GM10847 (cell line): ENCODE measurements around the gene ATXN1L.

Experiments
- POLR2A ChIP-seq: IDR thresholded peaks from 2 replicates; pipeline ENCODE4 v1.6.1; 2011; ENCODE audit not compliant: insufficient read length; ENCODE audit errors: extremely low read depth

Gene ATXN1L, protein sequence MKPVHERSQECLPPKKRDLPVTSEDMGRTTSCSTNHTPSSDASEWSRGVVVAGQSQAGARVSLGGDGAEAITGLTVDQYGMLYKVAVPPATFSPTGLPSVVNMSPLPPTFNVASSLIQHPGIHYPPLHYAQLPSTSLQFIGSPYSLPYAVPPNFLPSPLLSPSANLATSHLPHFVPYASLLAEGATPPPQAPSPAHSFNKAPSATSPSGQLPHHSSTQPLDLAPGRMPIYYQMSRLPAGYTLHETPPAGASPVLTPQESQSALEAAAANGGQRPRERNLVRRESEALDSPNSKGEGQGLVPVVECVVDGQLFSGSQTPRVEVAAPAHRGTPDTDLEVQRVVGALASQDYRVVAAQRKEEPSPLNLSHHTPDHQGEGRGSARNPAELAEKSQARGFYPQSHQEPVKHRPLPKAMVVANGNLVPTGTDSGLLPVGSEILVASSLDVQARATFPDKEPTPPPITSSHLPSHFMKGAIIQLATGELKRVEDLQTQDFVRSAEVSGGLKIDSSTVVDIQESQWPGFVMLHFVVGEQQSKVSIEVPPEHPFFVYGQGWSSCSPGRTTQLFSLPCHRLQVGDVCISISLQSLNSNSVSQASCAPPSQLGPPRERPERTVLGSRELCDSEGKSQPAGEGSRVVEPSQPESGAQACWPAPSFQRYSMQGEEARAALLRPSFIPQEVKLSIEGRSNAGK

GRCh38 chr16:71845639-71846430 lies at the start of gene ATXN1L:
TSS of gene ATXN1L (plus strand) at chr16:71845976. CDS start at chr16:71849741, 3,765 bp downstream.
- TF ChIP-seq POLR2A: peak; percentile 77

- TF ChIP-seq POLR2A: no peak
Observed at GRCh38 chr16:71796501-71797097, 49.2 kb upstream of the ATXN1L start.

DNA sequence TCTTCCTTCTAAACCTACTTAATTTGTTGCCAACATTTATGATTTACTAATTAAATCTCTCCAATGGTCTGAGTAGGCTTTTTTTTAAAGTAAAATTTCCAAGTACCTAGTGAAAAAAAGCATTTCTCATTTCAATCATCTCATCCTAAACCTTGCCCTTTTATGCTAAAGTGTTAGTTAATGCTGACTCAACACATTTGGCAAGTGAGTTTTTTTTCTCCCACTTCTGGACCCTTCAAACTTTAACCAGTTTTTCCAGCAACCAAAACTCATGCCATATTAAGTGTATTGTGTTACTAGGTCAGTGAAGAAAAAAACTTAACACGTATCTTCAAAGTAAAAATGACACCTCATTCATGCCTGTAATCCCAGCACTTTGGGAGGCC lies 42.5 kb upstream of the ATXN1L start:
- no peak for TF ChIP-seq POLR2A

DNA sequence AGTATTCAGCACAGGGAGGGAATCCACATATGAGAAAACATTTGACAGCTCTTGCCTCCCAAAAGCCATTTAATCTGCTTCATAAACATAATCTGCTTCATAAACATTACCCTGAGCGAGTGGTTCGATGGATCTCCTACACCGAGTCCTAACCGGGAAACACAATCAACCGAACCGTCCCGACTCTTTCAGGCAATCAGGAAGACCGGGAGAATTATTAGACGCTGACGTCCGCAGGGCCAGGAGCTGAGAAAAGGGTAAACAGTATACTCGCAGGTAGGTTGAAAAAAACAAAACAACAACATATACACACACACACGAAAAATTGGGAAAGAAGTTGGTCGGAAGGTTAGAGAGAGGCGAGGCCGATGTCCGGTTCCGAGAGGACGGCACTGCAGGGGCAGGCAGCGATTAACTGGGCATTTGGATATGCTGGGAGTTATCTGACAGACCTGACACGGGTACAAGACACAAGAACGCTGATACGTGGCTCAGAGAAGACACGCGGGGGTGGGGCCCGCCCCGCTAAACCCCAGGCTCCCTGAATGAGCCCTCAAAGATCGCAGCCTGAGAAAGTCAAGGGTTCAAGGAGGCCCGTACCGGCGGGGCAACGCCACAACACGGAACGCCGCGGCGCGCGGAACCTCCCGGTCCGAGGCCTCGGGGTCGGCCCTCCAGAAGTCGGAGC lies 37.7 kb upstream of the ATXN1L start:
- TF ChIP-seq POLR2A: no peak

- TF ChIP-seq POLR2A: peak; percentile 70
Observed at GRCh38 chr16:71808593-71809459, 37.0 kb upstream of the ATXN1L start, which contains the start of gene AP1G1. TSS of gene AP1G1 (minus strand) at chr16:71808834. CDS start at chr16:71789479, 19,355 bp downstream.

GRCh38 chr16:71811261-71811803 lies 34.4 kb upstream of the ATXN1L start:
- no peak for TF ChIP-seq POLR2A

DNA sequence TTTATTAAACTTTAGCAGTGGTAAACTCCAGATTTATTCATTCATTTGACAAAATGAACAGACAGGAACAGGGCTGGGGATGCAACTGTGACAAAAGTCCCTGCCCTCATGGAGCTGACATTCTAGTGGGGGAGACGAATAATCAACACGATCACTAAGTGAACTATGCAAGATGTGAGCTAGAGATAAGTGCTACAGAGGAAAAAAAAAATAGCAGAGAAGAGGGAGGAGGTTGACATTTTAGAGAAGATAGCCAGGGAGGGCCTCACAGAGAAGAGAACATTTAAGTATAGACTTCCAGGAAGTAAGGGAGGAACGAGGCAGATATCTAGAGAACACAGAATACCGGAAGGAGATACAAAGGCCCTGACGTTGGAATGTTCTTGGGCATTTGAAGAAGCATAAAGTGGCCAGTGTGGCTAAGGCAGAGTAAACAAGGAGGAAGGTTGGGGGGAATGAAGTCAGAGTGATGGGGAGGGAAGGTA lies 19.2 kb upstream of the ATXN1L start:
- no peak for TF ChIP-seq POLR2A

DNA sequence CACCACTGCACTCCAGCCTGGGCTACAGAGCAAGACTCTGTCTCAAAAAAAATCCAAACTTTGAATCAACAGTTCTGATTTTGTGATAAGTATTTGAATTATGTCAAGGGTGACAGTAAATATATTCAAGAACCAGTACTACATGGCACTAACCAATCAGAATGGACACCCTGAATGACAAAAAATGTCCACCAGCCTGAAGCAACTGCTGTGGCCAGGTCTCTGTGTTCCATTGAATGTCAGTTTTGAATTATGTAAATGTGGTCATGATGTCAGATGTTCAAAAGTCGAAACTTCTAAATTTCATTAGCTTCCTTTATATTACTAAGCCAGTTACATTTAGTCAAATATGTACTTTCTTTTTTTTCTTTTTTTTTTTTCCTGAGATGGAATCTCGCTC lies 15.4 kb upstream of the ATXN1L start:
- no peak for TF ChIP-seq POLR2A

- TF ChIP-seq POLR2A: no peak
Observed at GRCh38 chr16:71834291-71834690, 11.5 kb upstream of the ATXN1L start.

- no peak for TF ChIP-seq POLR2A
Observed at GRCh38 chr16:71837150-71837549, 8.6 kb upstream of the ATXN1L start.

DNA sequence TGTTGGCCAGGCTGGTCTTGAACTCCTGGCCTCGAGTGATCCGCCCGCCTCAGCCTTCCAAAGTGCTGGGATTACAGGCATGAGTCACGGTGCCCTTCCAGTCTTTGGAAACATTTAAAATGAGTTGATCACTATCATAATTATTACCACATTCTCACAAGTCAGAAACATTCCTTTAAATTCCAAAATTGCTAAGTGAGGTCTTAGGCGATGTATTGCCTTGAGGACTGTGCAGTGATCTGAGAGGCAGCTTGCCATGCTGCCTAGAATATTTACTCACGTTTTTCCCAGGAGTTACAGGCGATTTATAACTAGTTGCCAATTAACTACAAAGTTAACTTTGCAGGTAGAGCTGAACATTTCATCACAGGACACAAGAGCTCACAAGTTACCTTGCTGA lies 5.7 kb upstream of the ATXN1L start:
- TF ChIP-seq POLR2A: no peak

GRCh38 chr16:71843572-71843971 lies 2.2 kb upstream of the ATXN1L start:
- TF ChIP-seq POLR2A: no peak

DNA sequence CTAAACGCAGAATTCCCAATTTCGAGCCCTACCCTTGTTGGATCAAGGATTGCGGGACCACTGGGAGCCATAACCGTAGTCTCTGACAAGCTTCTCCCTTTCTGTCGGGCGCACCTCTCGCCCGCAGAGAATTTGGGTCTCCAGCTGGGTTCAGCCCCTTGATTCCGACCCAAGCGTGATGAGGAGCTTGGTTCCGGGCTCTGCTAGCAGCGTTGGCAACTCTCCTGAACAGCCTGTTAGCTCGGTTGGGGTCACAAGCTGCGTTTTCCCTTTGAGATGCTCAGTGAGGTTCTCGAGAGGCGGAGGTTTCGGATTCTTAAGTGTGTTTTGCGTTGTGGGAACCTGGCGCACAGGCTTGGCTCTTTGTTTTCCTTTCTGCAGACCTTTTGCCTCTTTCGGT lies 655 bp downstream of the ATXN1L start:
- TF ChIP-seq POLR2A: no peak
